ENCODE data around the gene ITGA11.

Gene ITGA11

GRCh38 chr15:68379759-68380290 is 52.1 kb downstream of the ITGA11 start:
- H3K4me3 ChIP-seq (replicated peaks; ENCODE audit: low read depth, low read length) = no peak overlapping the region
- TF ChIP-seq CTCF (IDR thresholded peaks at IDR 0.05; ENCODE audit: low read depth, low read length, missing control alignments) = no peak
- no peak for DNase-seq (ENCODE audit: extremely low read depth, low read depth)

GRCh38 chr15:68379058-68379758 is 52.8 kb downstream of the ITGA11 start:
- TF ChIP-seq CTCF (IDR thresholded peaks at IDR 0.05; ENCODE audit: low read depth, low read length, missing control alignments) = no peak
- H3K4me3 ChIP-seq (replicated peaks; ENCODE audit: low read depth, low read length) = no peak overlapping the region

GRCh38 chr15:68378595-68378994 is 53.4 kb downstream of the ITGA11 start:
- H3K4me3 ChIP-seq (replicated peaks; ENCODE audit: low read depth, low read length) = no peak overlapping the region
- no peak for DNase-seq (ENCODE audit: extremely low read depth, low read depth)
- no peak for TF ChIP-seq CTCF (IDR thresholded peaks at IDR 0.05; ENCODE audit: low read depth, low read length, missing control alignments)

More at GRCh38 chr15:68379058-68379758, 52.8 kb downstream of the ITGA11 start:
- DNase-seq (ENCODE audit: extremely low read depth, low read depth) = no peak

GRCh38 chr15:68377766-68378165 is 54.2 kb downstream of the ITGA11 start:
- DNase-seq (ENCODE audit: extremely low read depth, low read depth) = no peak
- no peak overlapping the region for H3K4me3 ChIP-seq (replicated peaks; ENCODE audit: low read depth, low read length)
- no peak for TF ChIP-seq CTCF (IDR thresholded peaks at IDR 0.05; ENCODE audit: low read depth, low read length, missing control alignments)

GRCh38 chr15:68376447-68377060 is 55.4 kb downstream of the ITGA11 start:
- H3K4me3 ChIP-seq (replicated peaks; ENCODE audit: low read depth, low read length) = no peak overlapping the region
- TF ChIP-seq CTCF (IDR thresholded peaks at IDR 0.05; ENCODE audit: low read depth, low read length, missing control alignments) = no peak
- DNase-seq (ENCODE audit: extremely low read depth, low read depth) = no peak

- DNase-seq (ENCODE audit: extremely low read depth, low read depth) = no peak
- H3K4me3 ChIP-seq (replicated peaks; ENCODE audit: low read depth, low read length) = no peak overlapping the region
- no peak for TF ChIP-seq CTCF (IDR thresholded peaks at IDR 0.05; ENCODE audit: low read depth, low read length, missing control alignments)
These were observed 56.2 kb downstream of the ITGA11 start for GRCh38 chr15:68375716-68376220.

Data from HFF-Myc (cell line).